ENCODE data around the gene RBMXL2.

Gene RBMXL2

GRCh38 chr11:7088921-7089320 is at the start of gene RBMXL2:
RBMXL2 (plus strand) TSS chr11:7088998; CDS start chr11:7089121, 123 bp downstream.
- intact Hi-C loops (cut with DNase I), result no loop called here
- peak in 4 of 10 donors; percentile 29 to 81 (median 71) for DNase-seq

DNA sequence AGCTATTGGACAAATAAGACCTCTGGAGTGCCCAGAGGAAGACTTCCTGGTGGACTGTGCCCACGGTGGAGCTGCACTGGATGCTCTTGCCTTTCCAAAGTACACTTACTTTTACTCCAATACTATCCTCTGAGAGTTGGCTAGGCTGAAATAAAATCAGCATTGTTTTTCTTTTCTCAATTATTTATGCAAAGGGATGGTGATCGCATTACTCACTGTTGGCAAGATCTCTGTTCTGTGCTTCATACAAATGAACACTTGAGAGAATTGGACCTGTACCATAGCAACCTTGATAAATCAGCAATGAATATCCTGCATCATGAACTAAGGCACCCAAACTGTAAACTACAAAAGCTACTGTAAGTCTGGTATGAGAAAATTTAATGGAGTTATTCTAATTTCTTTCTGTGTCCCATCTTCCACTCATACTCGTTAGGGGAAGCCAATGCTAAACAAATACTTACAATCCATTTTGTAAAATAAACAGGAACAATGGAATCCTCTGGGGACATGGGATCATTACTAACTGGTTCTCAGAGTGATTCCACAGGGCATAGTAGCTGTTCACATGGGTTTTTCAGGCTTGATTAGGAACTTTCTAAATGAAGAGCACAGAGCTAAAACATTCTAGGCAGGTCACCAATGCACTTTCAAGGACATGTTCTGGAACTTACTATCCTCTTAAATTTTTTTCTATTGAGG is 42.2 kb upstream of the RBMXL2 start:
- intact Hi-C loops (cut with DNase I), result no loop called here
- no peak for DNase-seq

GRCh38 chr11:7050191-7050590 is 38.6 kb upstream of the RBMXL2 start:
- DNase-seq, result no peak
- intact Hi-C loops (cut with DNase I), result no loop called here

GRCh38 chr11:7056828-7057513 is 31.8 kb upstream of the RBMXL2 start:
- intact Hi-C loops (cut with DNase I), result no loop called here
- no peak for DNase-seq

DNA sequence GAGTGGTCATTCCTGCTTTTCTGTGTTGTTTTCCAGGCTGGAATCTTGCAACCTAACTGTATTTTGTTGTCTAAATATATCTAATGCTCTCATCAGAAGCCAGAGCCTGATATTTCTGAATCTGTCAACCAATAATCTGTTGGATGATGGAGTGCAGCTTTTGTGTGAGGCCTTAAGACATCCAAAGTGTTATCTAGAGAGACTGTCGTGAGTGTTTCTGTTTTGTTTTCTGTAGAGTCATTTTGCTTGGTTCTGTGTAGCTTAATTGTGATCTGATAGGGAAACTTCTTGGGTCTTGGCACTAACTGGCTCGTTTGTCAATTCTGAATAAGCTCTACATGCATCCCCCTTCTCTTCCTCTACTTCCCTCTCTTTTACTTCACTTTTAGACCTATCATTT is 31.2 kb upstream of the RBMXL2 start:
- DNase-seq, result no peak
- intact Hi-C loops (cut with DNase I), result no loop called here

GRCh38 chr11:7060868-7061267 is 27.9 kb upstream of the RBMXL2 start:
- intact Hi-C loops (cut with DNase I), result no loop called here
- no peak for DNase-seq

DNA sequence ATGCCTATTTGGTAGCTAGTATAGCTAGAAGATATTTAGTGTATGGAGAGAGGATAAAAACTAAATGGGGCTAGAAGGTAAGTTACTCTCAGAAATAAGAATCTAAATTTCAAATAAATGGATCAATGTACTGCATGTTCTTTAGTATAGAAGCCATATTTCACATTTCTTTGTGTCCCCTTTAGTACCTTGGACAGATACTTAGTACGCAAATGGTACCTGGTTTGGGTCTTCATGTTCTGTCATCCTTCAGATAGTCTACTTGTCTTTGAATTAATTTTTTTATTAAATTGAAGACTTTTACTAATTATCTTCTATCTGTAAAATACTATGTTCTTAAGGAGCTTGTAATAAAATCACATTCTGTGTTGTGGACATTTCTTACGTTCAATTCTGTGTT is 26.3 kb upstream of the RBMXL2 start:
- intact Hi-C loops (cut with DNase I), result no loop called here
- no peak for DNase-seq

GRCh38 chr11:7072401-7073028 is 16.3 kb upstream of the RBMXL2 start:
- no peak for DNase-seq
- intact Hi-C loops (cut with DNase I), result no loop called here

- intact Hi-C loops (cut with DNase I), result no loop called here
- DNase-seq, result peak in 1 of 10 donors; percentile 46
Observed at GRCh38 chr11:7077101-7077500, 11.7 kb upstream of the RBMXL2 start.

DNA sequence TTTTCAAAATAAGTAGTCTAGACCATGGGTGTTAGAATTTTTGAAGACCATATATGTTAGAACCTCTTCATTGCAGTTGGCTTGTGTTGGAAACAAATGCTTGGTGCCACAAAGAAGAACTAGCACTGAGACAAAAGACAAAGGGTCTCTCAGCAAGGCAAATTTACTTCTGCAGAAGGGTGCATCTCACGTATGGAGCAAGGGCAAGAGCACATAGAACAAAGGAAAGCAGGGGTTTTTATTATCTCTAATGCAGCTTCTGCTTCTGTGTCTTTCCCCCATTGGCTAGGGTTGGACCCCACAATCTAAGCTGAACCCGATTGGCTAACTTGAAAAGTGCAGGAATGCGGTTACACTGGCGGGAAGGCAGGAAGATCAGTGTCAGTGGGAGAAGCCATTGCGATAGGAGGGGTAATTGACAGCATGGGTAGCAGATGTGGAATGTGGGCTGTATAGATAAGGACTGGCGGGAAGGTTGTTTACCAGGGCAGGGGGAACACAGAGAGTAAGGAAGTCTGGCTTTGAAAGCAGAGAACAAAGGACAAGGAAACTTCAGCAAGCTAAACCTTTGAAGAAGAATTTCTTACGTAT is 9.2 kb upstream of the RBMXL2 start:
- DNase-seq, result no peak
- intact Hi-C loops (cut with DNase I), result no loop called here

DNA sequence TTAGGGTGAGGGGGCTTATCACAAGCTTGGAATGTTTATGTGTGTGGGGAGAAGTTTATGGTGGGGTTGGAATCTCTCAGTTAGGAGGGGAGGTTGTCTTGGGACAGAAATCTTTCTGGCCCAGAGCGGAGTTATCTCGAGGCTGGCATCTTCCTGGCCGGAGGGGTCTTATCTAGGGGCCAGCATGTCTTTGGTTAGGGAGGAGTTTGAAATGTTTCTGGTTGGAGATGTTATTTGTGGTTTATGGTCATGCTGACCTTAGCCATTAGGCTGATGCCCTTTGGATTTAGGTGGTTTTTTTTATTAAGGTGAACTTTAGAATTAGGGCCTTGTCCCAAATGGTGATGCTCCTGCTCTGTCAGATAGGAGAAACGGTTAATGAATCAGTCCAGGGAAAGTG is 7.9 kb upstream of the RBMXL2 start:
- intact Hi-C loops (cut with DNase I), result no loop called here
- DNase-seq, result no peak

DNA sequence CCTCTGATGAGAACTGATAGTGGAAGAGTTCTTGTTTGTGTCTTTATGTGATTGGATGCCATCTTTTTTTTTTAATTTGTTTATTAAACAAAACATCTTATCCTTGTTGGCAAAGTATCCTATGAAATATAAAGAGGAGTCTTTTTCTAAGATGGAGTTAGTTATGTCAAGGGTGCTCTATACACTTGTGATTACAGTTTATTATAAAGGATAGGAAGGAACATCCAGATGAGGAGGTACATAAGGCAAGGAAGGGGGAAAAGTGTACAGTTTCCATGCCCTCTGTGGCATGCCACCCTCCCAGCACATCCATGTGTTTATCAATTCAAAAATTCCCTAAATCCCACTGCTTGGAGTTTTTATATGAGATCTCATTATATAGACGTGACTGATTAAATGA is 7.4 kb upstream of the RBMXL2 start:
- intact Hi-C loops (cut with DNase I), result no loop called here
- no peak for DNase-seq

DNA sequence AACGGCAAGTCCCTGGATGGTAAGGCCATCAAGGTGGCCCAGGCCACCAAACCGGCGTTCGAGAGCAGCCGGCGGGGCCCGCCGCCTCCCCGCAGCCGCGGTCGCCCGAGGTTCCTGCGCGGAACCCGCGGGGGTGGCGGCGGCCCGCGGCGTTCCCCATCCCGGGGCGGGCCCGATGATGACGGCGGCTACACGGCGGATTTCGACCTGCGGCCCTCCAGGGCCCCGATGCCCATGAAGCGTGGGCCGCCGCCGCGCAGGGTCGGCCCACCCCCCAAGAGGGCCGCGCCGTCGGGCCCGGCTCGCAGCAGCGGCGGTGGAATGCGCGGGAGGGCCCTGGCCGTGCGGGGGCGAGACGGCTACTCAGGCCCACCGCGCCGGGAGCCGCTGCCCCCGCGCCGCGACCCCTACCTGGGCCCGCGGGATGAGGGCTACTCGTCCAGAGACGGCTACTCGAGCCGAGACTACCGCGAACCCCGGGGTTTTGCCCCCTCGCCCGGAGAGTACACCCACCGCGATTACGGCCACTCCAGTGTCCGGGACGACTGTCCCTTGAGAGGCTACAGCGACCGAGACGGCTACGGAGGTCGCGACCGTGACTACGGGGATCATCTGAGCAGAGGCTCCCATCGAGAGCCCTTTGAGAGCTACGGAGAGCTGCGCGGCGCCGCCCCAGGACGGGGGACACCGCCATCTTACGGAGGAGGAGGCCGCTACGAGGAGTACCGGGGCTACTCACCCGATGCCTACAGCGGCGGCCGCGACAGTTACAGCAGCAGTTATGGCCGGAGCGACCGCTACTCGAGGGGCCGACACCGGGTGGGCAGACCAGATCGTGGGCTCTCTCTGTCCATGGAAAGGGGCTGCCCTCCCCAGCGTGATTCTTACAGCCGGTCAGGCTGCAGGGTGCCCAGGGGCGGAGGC is 792 bp downstream of the RBMXL2 start:
- intact Hi-C loops (cut with DNase I), result no loop called here
- DNase-seq, result peak in 4 of 10 donors; percentile 24 to 81 (median 62)

GRCh38 chr11:7098235-7098832 is 9.5 kb downstream of the RBMXL2 start:
- no peak for DNase-seq
- intact Hi-C loops (cut with DNase I), result loop anchor here (2.0 to 5.0 kb wide), 2 partner anchors 594 to 888 kb away; partner anchors contain the start of gene EIF3F

GRCh38 chr11:7115780-7116179 is 27.0 kb downstream of the RBMXL2 start:
- DNase-seq, result no peak
- intact Hi-C loops (cut with DNase I), result no loop called here

DNA sequence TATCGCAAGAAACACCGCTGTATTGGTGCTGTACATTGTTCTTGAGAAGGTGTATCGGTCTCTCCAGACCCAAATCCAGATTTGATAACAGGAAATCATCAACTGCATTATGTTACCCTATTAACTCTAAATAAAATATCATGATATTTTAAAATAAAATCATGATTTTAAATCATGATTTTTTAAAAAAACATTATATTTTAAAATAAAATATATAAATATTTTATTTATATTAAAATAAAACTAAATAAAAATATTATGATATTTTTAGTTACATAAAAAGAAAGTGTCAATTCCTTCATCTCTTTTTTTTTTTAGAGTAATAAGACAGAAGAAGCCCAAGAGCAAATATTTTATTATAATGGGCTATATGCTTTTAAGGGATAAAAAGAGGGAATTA is 27.6 kb downstream of the RBMXL2 start:
- intact Hi-C loops (cut with DNase I), result no loop called here
- DNase-seq, result no peak

GRCh38 chr11:7138051-7138450 is 49.3 kb downstream of the RBMXL2 start:
- DNase-seq, result no peak
- intact Hi-C loops (cut with DNase I), result no loop called here
